OCI-LY7 (cell line): ENCODE results near the gene NBR1. TPM values are rescaled to one million over a fixed set of nuclear protein-coding genes. Genes with fewer than 3 reads are reported as not detected.

Source experiments
- BruUV-seq: library from RNA; stranded (reverse); fragments of 400-500 nt; replicated peaks from 2 replicates; lab custom pipeline; 2021; lab: Mats Ljungman, UMichigan
- CTCF ChIA-PET: fragments of 300-600 bp; sonication (Branson Sonifier 250); formaldehyde crosslinking; loops from one replicate; lab custom pipeline; 2022; ENCODE audit warnings: antibody characterized with exemption; ENCODE audit not compliant: unreplicated experiment; lab: Charles Lee
- POLR2A ChIA-PET: fragments of 300-600 bp; sonication (Branson Sonifier 250); formaldehyde crosslinking; loops from one replicate; lab custom pipeline; 2022; ENCODE audit warnings: antibody characterized with exemption; lab: Charles Lee
- DNase-seq: peaks from one replicate; pipeline ENCODE4 v3.0.0-alpha.2; 2015; ENCODE audit warnings: low spot score
- H2AFZ ChIP-seq: fragments of 200-600 bp; sonication (generic), shearing (Covaris generic); 2 replicates; pipeline ENCODE4 v1.6.1; 2014; ENCODE audit warnings: mild to moderate bottlenecking, antibody characterized with exemption, low read length, moderate library complexity
- H3K27ac ChIP-seq: fragments of 200-600 bp; sonication (generic); 2 replicates; pipeline ENCODE4 v1.5.1; 2014; ENCODE audit warnings: mixed run types, low read depth, mild to moderate bottlenecking, moderate library complexity, low read length, inconsistent platforms; ENCODE audit not compliant: poor library complexity, severe bottlenecking
- H3K36me3 ChIP-seq: fragments of 200-600 bp; sonication (generic); 2 replicates; pipeline ENCODE4 v1.6.1; 2014; ENCODE audit warnings: mild to moderate bottlenecking, antibody characterized with exemption, low read length, moderate library complexity, mixed read lengths; ENCODE audit not compliant: insufficient read depth
- H3K4me1 ChIP-seq: fragments of 200-600 bp; sonication (generic); 2 replicates; pipeline ENCODE4 v1.5.1; 2014; ENCODE audit warnings: mild to moderate bottlenecking, low read length; ENCODE audit not compliant: insufficient read depth, poor library complexity, severe bottlenecking
- H3K4me2 ChIP-seq: fragments of 200-600 bp; sonication (generic); 2 replicates; pipeline ENCODE4 v1.6.1; 2014; ENCODE audit warnings: mild to moderate bottlenecking, low read length
- H3K4me3 ChIP-seq: fragments of 200-600 bp; sonication (generic); 2 replicates; pipeline ENCODE4 v1.5.1; 2014; ENCODE audit warnings: mild to moderate bottlenecking, low read depth, low read length; ENCODE audit not compliant: poor library complexity, severe bottlenecking
- H3K79me2 ChIP-seq: fragments of 200-600 bp; sonication (generic); 2 replicates; pipeline ENCODE4 v1.6.1; 2016; ENCODE audit warnings: low read depth, mild to moderate bottlenecking, low read length, moderate library complexity, mixed read lengths; ENCODE audit not compliant: insufficient read depth
- H3K9me2 ChIP-seq: fragments of 200-600 bp; sonication (generic); 2 replicates; pipeline ENCODE4 v1.6.1; 2016; ENCODE audit warnings: mild to moderate bottlenecking, low read length, mixed read lengths; ENCODE audit not compliant: insufficient read depth
- H3K9me3 ChIP-seq: fragments of 200-600 bp; sonication (generic); 2 replicates; pipeline ENCODE4 v1.6.1; 2014; ENCODE audit warnings: mild to moderate bottlenecking, mixed run types, low read length, mixed read lengths
- H4K20me1 ChIP-seq: fragments of 200-600 bp; sonication (generic); 2 replicates; pipeline ENCODE4 v1.6.1; 2014; ENCODE audit warnings: mild to moderate bottlenecking, antibody characterized with exemption, low read length, moderate library complexity, mixed read lengths; ENCODE audit not compliant: insufficient read depth
- EZH2phosphoT487 ChIP-seq: fragments of 200-600 bp; sonication (generic); IDR thresholded peaks from 2 replicates; pipeline ENCODE4 v1.6.1; 2018; ENCODE audit warnings: low read depth, borderline replicate concordance, mild to moderate bottlenecking, mixed run types, antibody characterized with exemption, low read length, moderate library complexity, mixed read lengths
- intact Hi-C: fragments of 100-400 bp; cut with micrococcal nuclease; formaldehyde crosslinking; loops from one replicate; pipeline ENCODE4 v1.10.0; 2022; ENCODE audit not compliant: unreplicated experiment
- total RNA-seq, 2 experiments: library from RNA; depleted of rRNA in 1 of 2; stranded (reverse); fragments of >200 nt in 1 of 2; shearing (Covaris generic) in 1 of 2; gene quantifications; 2 replicates each; pipeline ENCODE4 v1.2.3, GENCODE V29; 2014 to 2022
- TF ChIP-seq, protein P1 (sequence below): fragments of 200-600 bp; sonication (generic); conservative IDR thresholded peaks from 2 replicates; pipeline ENCODE4 v1.5.1; 2014; ENCODE audit warnings: mild to moderate bottlenecking, antibody characterized with exemption, low read length, moderate library complexity, mixed read lengths

Gene NBR1
- total RNA-seq, 2 experiments from 2014 or later = 16.2 to 38.6 TPM

DNA sequence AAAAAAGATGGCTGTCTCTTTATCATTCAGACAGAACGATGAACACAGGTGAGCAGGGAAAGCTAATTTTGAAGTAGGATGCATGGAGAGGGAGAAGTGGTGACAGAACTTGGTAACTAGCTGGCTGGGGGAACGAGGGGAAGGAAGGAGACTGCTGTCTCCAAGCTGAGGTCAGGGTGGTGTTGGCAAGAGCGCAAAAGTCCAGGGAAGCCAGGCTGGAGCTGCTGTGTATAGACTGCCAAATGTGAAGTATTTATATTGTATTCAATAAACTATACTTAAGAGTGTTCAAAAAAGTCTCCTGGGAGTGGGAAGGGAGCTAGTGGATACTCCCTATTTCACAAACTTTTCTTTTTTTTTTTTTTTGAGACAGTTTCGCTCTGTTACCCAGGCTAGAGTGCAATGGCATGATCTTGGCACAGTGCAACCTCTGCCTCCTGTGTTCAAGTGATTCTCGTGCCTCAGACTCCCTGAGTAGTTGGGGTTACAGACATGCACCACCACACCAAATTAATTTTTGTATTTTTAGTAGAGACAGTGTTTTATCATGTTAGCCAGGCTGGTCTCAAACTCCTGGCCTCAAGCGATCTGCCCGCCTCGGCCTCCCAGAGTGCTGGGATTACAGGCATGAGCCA lies 48.8 kb downstream of the NBR1 start:
- intact Hi-C loops = no loop called here
- Histone ChIP-seq H3K36me3 (peaks cover 4% of the 10 kb centered on the region; the same call in 1 of the 2 replicates), H3K9me3 (no peaks in the 10 kb centered on the region), H3K9me2 (no peaks in the 10 kb centered on the region), H2AFZ (no peak overlapping the region), H3K27ac (no peak overlapping the region), H4K20me1 (no peaks in the 10 kb centered on the region), H3K4me3 (no peak overlapping the region), H3K4me2 (no peak overlapping the region), H3K4me1 (no peaks in the 10 kb centered on the region), H3K79me2 (no peaks in the 10 kb centered on the region)
- TF ChIP-seq EZH2phosphoT487 = no peak
- TF ChIP-seq, protein P1, sequence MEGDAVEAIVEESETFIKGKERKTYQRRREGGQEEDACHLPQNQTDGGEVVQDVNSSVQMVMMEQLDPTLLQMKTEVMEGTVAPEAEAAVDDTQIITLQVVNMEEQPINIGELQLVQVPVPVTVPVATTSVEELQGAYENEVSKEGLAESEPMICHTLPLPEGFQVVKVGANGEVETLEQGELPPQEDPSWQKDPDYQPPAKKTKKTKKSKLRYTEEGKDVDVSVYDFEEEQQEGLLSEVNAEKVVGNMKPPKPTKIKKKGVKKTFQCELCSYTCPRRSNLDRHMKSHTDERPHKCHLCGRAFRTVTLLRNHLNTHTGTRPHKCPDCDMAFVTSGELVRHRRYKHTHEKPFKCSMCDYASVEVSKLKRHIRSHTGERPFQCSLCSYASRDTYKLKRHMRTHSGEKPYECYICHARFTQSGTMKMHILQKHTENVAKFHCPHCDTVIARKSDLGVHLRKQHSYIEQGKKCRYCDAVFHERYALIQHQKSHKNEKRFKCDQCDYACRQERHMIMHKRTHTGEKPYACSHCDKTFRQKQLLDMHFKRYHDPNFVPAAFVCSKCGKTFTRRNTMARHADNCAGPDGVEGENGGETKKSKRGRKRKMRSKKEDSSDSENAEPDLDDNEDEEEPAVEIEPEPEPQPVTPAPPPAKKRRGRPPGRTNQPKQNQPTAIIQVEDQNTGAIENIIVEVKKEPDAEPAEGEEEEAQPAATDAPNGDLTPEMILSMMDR = no peak
- DNase-seq = no peak
- POLR2A ChIA-PET = interaction anchor here (0.6 kb wide), 1 partner anchor 614 kb away, joined by 9 read pairs; no protein-coding TSS in a partner anchor
- CTCF ChIA-PET = no interaction called here
- BruUV-seq = no TSS peak

DNA sequence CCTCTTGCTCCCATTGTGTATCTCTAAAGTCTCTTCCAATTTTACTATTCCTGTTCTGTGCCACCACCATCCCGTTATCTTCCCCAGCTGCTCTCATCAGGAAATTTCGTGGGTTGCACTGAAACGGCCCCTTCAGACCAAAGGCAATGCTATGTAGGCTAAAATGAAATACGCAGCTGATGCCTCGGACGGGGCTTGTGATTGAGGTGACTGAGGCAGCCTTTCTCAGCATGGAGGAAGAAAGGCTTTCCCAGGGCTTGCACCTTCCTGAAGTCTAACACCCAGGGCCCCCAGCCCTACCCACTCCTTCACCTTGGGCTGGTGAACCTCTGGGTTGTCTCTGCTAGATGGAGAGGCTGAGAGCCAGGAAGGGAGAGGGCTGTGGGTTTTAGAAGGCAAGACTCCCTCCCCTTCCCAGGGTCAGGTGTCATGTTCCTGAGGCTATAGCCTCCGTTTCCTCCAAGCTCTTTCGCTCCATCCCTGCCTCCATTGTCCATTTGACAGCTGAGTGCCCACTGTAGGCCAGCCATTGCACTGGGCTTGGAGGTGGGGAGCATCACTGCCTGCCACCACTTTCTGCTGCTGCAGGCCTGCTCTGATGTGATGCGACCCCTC lies 49.6 kb downstream of the NBR1 start:
- intact Hi-C loops = no loop called here
- Histone ChIP-seq H3K9me2 (no peaks in the 10 kb centered on the region), H3K4me2 (no peak overlapping the region), H3K36me3 (peaks cover 4% of the 10 kb centered on the region; the same call in 1 of the 2 replicates), H3K4me3 (no peak overlapping the region), H3K27ac (no peak overlapping the region), H3K4me1 (no peaks in the 10 kb centered on the region), H3K9me3 (no peaks in the 10 kb centered on the region), H4K20me1 (no peaks in the 10 kb centered on the region), H2AFZ (no peak overlapping the region), H3K79me2 (no peaks in the 10 kb centered on the region)
- DNase-seq = no peak
- BruUV-seq = no TSS peak
- no peak for TF ChIP-seq EZH2phosphoT487
- TF ChIP-seq, protein P1 = no peak
- ChIA-PET POLR2A (interaction anchor here (0.5 kb wide), 1 partner anchor 43 kb away, joined by 3 read pairs; no protein-coding TSS in a partner anchor), CTCF (no interaction called here)
